ENCODE data around the gene WDR75. TPM values are rescaled to one million over a fixed set of nuclear protein-coding genes. Genes with fewer than 3 reads are reported as not detected.

WDR75 gene
- total RNA-seq, 1 donor from 2014 or later: 17.0 TPM

DNA sequence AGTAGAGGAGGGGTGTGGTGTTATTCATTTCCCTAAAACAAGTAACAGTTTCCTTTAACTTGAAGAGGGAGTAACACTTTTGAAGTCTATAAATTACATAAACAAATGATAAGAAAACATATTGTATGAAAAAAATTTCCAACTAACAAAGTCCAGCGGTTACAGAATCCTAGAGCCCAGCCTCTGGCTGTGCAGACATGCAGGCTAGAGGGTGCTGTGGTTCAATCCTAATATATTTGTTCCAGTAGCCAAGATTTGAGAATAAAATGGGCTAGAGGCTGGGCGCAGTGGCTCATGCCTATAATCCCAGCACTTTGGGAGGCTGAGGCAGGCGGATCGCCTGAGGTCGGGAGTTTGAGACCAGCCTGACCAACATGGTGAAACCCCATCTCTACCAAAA is 56.9 kb downstream of the WDR75 start:
- H3K27me3 ChIP-seq (ENCODE audit: low read depth): no peaks in the 10 kb centered on the region
- H3K4me1 ChIP-seq: no peaks in the 10 kb centered on the region
- TF ChIP-seq, protein P1, sequence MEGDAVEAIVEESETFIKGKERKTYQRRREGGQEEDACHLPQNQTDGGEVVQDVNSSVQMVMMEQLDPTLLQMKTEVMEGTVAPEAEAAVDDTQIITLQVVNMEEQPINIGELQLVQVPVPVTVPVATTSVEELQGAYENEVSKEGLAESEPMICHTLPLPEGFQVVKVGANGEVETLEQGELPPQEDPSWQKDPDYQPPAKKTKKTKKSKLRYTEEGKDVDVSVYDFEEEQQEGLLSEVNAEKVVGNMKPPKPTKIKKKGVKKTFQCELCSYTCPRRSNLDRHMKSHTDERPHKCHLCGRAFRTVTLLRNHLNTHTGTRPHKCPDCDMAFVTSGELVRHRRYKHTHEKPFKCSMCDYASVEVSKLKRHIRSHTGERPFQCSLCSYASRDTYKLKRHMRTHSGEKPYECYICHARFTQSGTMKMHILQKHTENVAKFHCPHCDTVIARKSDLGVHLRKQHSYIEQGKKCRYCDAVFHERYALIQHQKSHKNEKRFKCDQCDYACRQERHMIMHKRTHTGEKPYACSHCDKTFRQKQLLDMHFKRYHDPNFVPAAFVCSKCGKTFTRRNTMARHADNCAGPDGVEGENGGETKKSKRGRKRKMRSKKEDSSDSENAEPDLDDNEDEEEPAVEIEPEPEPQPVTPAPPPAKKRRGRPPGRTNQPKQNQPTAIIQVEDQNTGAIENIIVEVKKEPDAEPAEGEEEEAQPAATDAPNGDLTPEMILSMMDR (IDR thresholded peaks at IDR 0.05; ENCODE audit: borderline replicate concordance): peak; percentile 46
- H3K9me3 ChIP-seq (replicated peaks): no peaks in the 10 kb centered on the region
- no peak overlapping the region for H3K27ac ChIP-seq (replicated peaks)
- H3K4me3 ChIP-seq: no peak overlapping the region
- intact Hi-C loops (cut with micrococcal nuclease): no loop called here
- no peak for DNase-seq
- no peaks in the 10 kb centered on the region for H3K36me3 ChIP-seq

DNA sequence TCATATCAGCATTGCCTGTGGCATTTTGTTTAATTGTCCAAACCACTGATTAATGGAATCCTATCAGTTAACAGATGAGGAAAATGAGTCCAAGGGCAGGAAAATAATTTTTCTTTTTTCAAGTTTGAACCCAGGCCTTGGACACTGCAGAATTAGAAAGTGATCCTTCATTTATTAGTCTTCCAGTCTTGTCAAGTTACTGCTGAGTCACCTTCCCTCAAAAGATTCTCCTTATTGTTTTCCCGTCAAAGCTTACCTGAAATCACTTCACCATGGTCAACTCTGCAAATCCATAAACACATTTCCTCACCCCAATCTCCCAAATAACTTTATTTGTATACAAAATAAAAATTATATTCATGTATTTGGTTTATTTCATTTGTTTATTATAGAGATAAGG is 57.9 kb downstream of the WDR75 start:
- Histone ChIP-seq H3K36me3 (no peaks in the 10 kb centered on the region), H3K9me3 (replicated peaks) (no peaks in the 10 kb centered on the region), H3K27me3 (ENCODE audit: low read depth) (no peaks in the 10 kb centered on the region), H3K27ac (replicated peaks) (no peak overlapping the region), H3K4me1 (no peaks in the 10 kb centered on the region), H3K4me3 (no peak overlapping the region)
- no peak for DNase-seq
- intact Hi-C loops (cut with micrococcal nuclease): no loop called here
- TF ChIP-seq, protein P1 (IDR thresholded peaks at IDR 0.05; ENCODE audit: borderline replicate concordance): no peak

DNA sequence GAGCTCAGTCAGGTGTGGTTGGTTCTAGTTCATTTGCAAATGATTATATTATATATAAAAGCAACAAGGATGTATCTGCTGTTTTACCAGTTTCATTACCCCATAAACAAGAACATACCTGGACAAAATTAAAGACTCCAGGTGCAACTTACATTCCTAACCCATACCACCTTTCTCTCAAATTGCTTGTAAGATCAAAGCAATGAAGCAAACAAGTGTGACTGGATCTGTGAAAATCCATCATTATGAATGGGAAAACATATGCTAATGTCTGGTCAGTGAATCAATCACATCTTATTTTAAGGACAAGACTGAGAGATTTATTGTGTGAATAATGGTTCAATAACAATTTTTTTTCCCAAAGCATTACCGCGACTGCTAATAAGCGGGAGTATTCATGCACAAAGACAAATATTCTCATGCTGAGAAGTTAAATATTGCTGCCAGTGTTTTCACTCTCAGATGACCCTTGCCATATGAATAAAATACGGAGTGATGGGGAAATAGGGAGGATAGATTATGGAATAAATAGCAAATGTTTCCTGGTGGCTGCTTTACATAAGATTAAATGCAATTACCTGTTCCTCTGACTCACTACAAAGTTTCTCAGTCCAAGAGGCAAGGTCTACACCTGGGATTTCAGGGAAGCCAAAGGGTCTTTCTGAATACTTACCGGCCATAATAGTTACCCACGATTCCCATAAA is 59.3 kb downstream of the WDR75 start:
- Histone ChIP-seq H3K4me3 (no peak overlapping the region), H3K4me1 (no peaks in the 10 kb centered on the region), H3K27me3 (ENCODE audit: low read depth) (no peaks in the 10 kb centered on the region), H3K27ac (replicated peaks) (no peak overlapping the region), H3K36me3 (no peaks in the 10 kb centered on the region), H3K9me3 (replicated peaks) (no peaks in the 10 kb centered on the region)
- DNase-seq: no peak
- intact Hi-C loops (cut with micrococcal nuclease): no loop called here
- TF ChIP-seq, protein P1 (IDR thresholded peaks at IDR 0.05; ENCODE audit: borderline replicate concordance): no peak

DNA sequence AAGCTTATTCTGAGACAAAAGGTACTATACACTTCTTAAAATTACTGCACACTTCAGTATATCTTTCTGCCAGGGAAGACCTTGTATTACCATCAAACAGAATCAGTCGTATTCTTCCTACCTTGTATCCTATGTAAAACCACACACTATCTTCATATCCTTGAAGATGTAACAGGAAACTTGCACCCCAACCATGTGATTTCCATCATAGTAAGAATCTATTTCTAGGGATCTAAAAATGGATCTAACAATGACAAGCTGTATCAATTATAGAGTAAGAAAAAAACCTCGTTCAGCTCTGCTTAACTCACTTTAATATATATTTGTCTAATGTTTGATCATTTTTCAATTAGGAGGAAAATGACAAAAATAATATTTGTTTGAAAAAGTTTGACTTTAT is 60.2 kb downstream of the WDR75 start:
- H3K27ac ChIP-seq (replicated peaks): no peak overlapping the region
- H3K27me3 ChIP-seq (ENCODE audit: low read depth): no peaks in the 10 kb centered on the region
- intact Hi-C loops (cut with micrococcal nuclease): no loop called here
- peaks cover 2% of the 10 kb centered on the region for H3K4me1 ChIP-seq
- no peaks in the 10 kb centered on the region for H3K9me3 ChIP-seq (replicated peaks)
- TF ChIP-seq, protein P1 (IDR thresholded peaks at IDR 0.05; ENCODE audit: borderline replicate concordance): no peak
- no peak overlapping the region for H3K4me3 ChIP-seq
- no peaks in the 10 kb centered on the region for H3K36me3 ChIP-seq
- DNase-seq: no peak

DNA sequence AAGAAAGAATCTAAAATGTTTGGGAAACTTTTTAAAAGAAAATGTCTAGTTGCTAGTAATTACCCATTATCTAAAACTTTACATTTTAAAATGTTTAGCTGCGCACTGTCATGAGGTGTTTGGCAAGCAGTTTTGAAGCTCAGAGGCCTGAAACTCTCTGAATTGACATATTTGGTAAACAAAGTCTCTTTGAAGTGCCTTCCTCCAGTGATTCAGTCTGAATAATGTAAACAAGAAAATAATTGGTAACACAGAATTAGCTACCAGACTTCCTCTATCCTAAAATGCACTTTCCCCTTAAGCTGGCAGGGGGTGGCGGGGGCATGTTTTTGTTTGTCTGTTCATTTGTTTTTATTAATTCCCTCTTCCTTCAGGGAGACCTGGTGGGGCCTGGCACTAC is 61.4 kb downstream of the WDR75 start:
- Histone ChIP-seq H3K27ac (replicated peaks) (no peak overlapping the region), H3K36me3 (no peaks in the 10 kb centered on the region), H3K9me3 (replicated peaks) (no peaks in the 10 kb centered on the region), H3K4me3 (no peak overlapping the region), H3K4me1 (peaks cover 7% of the 10 kb centered on the region), H3K27me3 (ENCODE audit: low read depth) (no peaks in the 10 kb centered on the region)
- TF ChIP-seq, protein P1 (IDR thresholded peaks at IDR 0.05; ENCODE audit: borderline replicate concordance): no peak
- intact Hi-C loops (cut with micrococcal nuclease): no loop called here
- no peak for DNase-seq

Measured in left ventricle myocardium inferior (tissue), 1 donor.